Measurements from ENCODE around the gene SLC19A1.

Gene SLC19A1

DNA sequence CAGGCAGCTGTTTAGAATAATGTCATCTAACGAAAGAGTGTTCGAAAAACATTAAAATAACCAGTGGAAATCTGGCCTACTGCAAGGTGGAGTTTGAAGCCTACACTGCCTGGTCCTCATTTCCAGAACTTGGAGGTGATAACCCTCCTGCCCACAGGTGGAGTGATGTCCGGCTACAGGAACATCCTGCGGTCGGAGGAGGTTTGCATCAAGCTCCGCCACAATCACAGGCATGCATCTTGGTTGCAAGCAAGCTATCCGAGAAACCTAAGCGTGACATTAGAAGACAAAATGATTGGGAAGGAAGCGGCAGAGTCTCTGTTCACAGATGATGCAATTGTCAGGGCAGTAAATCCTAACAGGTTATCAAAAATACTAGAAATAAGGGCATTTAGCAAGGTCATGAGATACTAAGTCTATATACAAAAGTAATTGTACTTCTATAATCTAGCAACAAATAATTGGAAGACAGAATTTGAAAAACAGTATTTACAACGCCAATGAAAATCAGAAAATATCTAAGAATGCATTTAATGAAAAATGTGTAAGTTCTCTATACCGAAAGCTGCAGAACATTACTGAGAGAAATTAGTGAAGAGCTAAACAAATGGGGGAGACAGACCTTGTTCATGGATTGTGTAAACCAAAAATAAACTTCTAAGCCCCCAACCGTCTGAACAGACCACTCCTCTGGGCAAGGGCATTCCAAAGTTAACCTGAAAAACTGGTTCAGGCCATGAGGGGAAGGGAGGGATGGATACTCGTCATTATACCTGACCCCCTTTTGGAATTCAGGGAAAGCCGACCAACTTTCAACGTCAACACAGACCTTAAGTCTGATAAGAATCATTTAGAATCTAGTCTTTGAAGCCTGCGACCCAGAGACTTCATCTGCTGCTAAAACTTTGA is 4.7 kb upstream of the SLC19A1 start:
- H3K4me3 ChIP-seq (ENCODE audit: low read length), result no peak overlapping the region
- TF ChIP-seq, protein P1, sequence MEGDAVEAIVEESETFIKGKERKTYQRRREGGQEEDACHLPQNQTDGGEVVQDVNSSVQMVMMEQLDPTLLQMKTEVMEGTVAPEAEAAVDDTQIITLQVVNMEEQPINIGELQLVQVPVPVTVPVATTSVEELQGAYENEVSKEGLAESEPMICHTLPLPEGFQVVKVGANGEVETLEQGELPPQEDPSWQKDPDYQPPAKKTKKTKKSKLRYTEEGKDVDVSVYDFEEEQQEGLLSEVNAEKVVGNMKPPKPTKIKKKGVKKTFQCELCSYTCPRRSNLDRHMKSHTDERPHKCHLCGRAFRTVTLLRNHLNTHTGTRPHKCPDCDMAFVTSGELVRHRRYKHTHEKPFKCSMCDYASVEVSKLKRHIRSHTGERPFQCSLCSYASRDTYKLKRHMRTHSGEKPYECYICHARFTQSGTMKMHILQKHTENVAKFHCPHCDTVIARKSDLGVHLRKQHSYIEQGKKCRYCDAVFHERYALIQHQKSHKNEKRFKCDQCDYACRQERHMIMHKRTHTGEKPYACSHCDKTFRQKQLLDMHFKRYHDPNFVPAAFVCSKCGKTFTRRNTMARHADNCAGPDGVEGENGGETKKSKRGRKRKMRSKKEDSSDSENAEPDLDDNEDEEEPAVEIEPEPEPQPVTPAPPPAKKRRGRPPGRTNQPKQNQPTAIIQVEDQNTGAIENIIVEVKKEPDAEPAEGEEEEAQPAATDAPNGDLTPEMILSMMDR (conservative IDR thresholded peaks at IDR 0.05; ENCODE audit: low read length), result no peak
- DNase-seq (ENCODE audit: low read depth), result no peak

DNA sequence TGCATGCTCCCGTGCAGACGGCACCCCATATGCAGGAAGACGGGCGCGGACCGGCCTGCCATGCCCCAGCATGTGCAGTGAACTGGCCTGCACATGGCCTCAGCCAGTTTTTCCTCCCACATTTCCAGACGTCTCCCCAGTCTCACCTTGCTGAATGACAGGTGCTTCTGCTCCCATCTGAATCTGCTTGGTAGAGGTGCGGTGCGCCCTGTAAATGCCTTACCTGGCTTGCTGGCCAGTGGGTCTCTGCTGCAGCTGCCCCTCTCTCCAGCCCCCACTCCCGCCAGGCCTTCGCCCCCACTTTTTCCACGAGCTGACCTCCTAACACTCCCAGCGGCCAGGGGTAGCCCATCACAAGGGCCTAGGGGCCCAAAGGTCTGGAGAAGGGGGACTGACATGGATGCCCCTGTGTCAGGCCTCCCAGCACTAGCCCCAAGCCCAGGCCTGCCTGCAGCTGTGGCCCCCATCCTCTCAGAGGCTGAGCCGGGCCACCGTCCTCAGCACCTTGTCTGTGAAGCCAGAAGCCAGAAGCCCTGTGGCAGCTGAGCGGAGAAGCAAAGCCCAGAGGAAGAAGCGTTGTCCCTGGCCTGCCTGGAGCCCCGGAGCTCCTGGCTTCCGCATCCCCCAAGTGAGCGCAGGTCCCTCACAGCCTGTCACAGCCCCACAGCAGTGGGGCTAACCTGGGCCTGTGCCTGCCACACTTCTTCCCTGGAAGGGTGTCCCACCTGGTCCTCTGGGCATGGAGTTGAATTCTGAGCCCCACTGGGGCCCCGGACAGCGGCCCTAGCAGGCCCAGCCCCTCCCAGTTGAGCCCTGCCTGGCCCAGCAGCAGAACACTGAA is 3.7 kb upstream of the SLC19A1 start:
- H3K4me3 ChIP-seq (ENCODE audit: low read length), result no peak overlapping the region
- TF ChIP-seq, protein P1 (conservative IDR thresholded peaks at IDR 0.05; ENCODE audit: low read length), result no peak
- DNase-seq (ENCODE audit: low read depth), result no peak

DNA sequence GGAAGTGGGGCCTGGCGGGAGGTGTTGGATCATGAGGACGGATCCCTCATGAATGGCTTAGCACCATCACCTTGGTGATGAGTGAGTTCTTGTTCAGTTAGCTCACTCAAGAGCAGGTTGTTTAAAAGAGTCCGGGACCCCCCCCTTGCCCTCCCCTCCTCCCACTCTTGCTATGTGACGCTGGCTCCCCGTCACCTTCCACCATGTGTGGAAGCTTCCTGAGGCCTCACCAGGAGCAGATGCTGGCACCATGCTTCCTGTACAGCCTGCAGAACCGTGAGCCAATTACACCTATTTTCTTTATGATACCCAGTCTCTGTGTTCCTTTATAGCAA is 3.0 kb upstream of the SLC19A1 start:
- H3K4me3 ChIP-seq (ENCODE audit: low read length), result no peak overlapping the region
- TF ChIP-seq, protein P1 (conservative IDR thresholded peaks at IDR 0.05; ENCODE audit: low read length), result no peak
- no peak for DNase-seq (ENCODE audit: low read depth)

DNA sequence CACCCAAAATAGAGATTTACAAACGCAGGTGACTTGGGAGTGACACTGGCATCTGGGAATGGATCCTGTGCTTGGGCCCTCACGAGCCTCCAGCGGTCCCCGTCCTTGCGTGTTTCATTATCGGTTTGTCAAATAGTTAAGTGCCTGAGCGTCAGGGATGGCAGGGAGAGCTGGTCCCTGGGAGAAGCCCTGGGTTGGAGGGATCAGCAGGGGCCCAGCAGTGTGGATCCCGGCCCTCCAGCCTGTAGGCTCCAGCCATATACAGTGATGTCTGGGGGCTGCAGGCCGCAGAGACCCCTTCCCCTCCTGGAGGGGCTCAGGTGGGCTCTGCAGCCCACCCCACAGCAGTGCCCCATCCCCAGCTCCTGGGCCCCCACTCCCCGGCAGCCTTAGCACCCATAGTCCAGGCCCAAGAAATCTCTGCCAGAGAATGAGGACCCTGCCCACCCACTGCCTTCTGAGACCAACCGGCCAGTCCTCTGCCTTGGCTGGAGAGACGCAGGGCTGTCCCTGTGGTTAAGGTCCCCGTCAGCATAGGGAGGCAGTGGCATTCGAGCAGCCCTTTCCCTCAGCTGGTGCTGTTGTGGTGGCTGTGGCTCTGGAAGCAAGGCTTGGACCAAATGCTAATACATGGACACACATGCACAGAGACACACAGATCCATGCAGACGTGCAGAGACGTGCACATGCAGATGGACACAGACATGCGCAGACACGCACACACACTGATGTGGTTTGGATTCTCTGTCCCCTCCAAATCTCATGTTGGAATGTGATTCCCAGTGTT is 2.4 kb upstream of the SLC19A1 start:
- DNase-seq (ENCODE audit: low read depth), result no peak
- no peak overlapping the region for H3K4me3 ChIP-seq (ENCODE audit: low read length)
- TF ChIP-seq, protein P1 (conservative IDR thresholded peaks at IDR 0.05; ENCODE audit: low read length), result no peak

DNA sequence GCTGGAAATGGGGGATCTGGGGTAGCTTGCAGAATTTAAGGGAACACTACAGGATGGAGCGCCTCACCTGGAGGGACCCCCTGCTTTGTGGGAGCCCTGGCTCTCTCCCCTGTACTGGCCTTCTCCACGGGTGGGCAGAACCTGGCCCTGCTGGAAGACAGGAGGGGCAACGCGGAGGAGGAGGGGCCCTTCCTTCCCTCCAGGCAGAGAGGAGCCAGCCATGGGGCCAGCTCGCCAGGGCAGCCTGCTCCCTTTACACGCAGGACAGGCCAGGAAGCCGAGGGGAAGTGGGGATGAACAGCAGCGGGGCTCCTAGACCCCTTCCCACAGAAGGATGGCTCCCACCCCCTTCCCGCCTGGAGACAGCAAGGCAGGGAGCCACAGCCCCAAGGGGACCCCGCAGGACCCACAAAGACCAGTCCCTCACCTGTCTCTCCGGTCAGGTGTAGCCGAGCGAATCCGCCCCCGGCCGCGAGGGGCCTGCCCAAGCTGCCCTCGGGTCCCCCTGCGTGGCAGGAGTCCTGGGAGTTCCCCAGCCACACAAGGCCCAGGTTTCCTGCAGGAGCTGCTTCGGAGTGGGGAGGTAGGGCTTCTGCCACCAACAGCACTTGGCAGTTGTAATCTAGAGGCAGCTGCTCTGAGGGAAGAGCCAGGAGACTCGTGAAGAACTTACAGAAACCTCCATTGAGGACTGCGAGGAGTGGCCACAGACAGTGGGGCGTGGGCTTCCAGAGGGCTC is 1.6 kb upstream of the SLC19A1 start:
- no peak overlapping the region for H3K4me3 ChIP-seq (ENCODE audit: low read length)
- DNase-seq (ENCODE audit: low read depth), result no peak
- TF ChIP-seq, protein P1 (conservative IDR thresholded peaks at IDR 0.05; ENCODE audit: low read length), result no peak

DNA sequence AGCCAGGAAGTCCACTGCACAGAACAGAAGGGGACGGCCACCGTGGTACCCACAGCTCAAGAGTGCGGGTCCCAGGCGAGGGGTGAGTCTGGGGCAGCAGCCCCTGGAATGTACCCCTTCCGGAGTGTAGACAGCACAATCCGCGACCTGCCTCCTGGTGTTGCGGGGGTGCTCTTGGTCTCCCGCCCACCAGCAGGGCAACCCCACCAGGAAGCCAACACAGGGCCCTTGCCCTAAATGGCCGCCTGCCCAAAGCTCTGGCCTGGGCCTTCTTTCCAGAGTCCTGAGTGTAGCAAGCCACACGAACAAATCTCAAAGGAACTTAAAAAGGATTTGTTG is 1.1 kb upstream of the SLC19A1 start:
- no peak overlapping the region for H3K4me3 ChIP-seq (ENCODE audit: low read length)
- TF ChIP-seq, protein P1 (conservative IDR thresholded peaks at IDR 0.05; ENCODE audit: low read length), result no peak
- no peak for DNase-seq (ENCODE audit: low read depth)
